DMS53 treated with DMSO at 0.1 percent for 48 hours (cell line): Measurements from ENCODE around the gene SUPT3H.

Experiments used
- DNase-seq: peaks from one replicate; lab custom pipeline; 2025; ENCODE audit not compliant: unreplicated experiment; lab: John Stamatoyannopoulos, UW

Gene SUPT3H

GRCh38 chr6:45377554-45378333, at the start of gene SUPT3H:
SUPT3H (minus strand) TSS chr6:45377934.
- DNase-seq = peak; percentile 87

GRCh38 chr6:45426251-45426650, 48.5 kb upstream of the SUPT3H start:
- no peak for DNase-seq

GRCh38 chr6:45424451-45424861, 46.7 kb upstream of the SUPT3H start:
- DNase-seq = no peak

GRCh38 chr6:45423824-45424450, 46.2 kb upstream of the SUPT3H start:
- no peak for DNase-seq

GRCh38 chr6:45423111-45423823, 45.5 kb upstream of the SUPT3H start:
- no peak for DNase-seq

GRCh38 chr6:45422503-45423110, 44.9 kb upstream of the SUPT3H start:
- no peak for DNase-seq

GRCh38 chr6:45421709-45422502, 44.2 kb upstream of the SUPT3H start:
- DNase-seq = no peak

GRCh38 chr6:45420909-45421708, 43.4 kb upstream of the SUPT3H start:
- DNase-seq = no peak

GRCh38 chr6:45420083-45420908, 42.6 kb upstream of the SUPT3H start:
- peak; percentile 15 for DNase-seq

- peak; percentile 68 for DNase-seq
Measured at GRCh38 chr6:45419571-45420082, 41.9 kb upstream of the SUPT3H start.

- DNase-seq = no peak
Measured at GRCh38 chr6:45417436-45417835, 39.7 kb upstream of the SUPT3H start.

GRCh38 chr6:45416700-45417099, 39.0 kb upstream of the SUPT3H start:
- no peak for DNase-seq

GRCh38 chr6:45415788-45416518, 38.2 kb upstream of the SUPT3H start:
- DNase-seq = no peak

GRCh38 chr6:45415315-45415714, 37.6 kb upstream of the SUPT3H start:
- no peak for DNase-seq

- DNase-seq = no peak
Measured at GRCh38 chr6:45411959-45412358, 34.2 kb upstream of the SUPT3H start.

- no peak for DNase-seq
Measured at GRCh38 chr6:45400021-45400420, 22.3 kb upstream of the SUPT3H start.

- no peak for DNase-seq
Measured at GRCh38 chr6:45398075-45398813, 20.5 kb upstream of the SUPT3H start.
